GM20000 (cell line): ENCODE data around the gene TENM3.

ENCODE experiments used
- DNase-seq: peaks from one replicate; pipeline ENCODE4 v3.0.0; 2012; ENCODE audit warnings: low spot score
- CTCF ChIP-seq: IDR thresholded peaks from 2 replicates; pipeline ENCODE4 v1.5.1; 2012; ENCODE audit warnings: mild to moderate bottlenecking, control low read depth; ENCODE audit errors: extremely low read depth, missing control alignments

Gene TENM3

DNA sequence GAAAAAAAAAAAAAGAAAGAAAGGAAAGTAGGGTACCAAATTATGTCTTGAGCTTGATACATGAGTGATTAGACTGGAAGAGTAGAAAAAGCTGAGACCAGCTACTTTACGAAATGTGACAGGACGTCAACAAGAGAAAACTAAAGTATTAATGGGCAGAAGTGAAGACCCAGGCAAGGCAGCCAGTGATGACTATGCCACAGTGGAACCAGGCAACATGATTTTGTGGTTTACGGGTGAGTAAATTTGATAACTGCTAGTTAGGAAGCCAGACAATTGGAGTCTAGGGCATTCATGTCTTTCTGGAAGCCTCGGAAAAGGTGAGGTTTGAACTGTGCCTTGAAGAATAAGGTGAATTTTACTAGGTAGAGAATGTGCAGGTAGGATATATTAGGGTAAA lies 326.4 kb downstream of the TENM3 start:
- DNase-seq: no peak
- TF ChIP-seq CTCF: no peak

DNA sequence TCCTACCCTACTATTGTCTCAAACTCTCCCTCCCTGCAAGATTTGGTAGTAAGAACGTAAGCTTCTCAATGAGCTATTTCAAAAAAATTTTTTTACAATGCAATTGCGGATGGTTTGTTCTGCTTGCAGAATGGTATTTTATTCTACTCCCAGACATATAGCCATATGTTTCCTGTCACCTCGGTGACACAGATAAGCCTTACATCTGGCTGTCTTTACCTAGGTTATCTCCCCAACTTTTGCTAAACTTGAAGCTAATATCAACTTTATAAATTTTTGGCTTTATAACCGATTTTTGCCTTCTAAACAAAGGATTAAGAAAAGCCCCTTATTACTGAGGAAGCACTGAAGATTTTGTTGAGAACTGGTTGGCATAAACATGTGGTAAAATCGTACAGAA lies 331.5 kb downstream of the TENM3 start:
- no peak for TF ChIP-seq CTCF

GRCh38 chr4:182575225-182575624 lies 332.0 kb downstream of the TENM3 start:
- TF ChIP-seq CTCF: no peak
- DNase-seq: no peak

More for the DNA sequence above, 331.5 kb downstream of the TENM3 start:
- DNase-seq: no peak

DNA sequence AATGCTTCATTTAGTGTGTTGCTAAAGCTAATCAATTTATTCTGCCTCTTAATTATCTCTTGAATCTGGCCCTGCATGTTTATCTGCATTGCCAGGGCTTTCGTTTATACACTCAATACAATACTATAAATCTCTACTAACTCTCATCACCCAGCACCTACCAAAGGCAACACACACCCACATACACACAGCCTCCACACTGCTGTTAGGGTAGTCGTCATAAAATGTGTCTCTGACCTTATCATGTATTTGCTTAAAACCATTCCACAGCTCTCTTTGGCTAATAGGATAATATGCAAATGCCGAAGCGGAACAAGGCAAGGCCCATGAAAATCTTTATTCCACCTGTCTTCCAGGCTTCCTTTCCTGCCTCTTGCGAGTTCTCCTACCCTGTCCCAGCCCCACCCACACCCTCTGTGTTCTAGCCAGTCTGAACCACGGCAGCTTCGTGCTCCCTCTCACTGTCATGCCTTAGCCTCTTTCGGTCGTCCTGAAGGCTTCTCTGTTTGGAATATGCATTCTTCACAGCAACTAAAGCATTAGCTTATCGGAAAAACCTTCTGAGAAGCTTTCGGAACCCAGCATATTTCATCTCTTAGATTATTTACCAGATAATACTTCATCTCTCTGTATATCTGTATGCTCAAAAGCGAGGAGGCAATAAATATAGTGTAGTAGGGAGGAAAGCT lies 333.5 kb downstream of the TENM3 start:
- TF ChIP-seq CTCF: no peak
- DNase-seq: no peak

GRCh38 chr4:182577411-182577810 lies 334.2 kb downstream of the TENM3 start:
- TF ChIP-seq CTCF: no peak
- no peak for DNase-seq

GRCh38 chr4:182578402-182578801 lies 335.2 kb downstream of the TENM3 start:
- TF ChIP-seq CTCF: no peak
- DNase-seq: no peak

GRCh38 chr4:182582245-182582644 lies 339.0 kb downstream of the TENM3 start:
- no peak for TF ChIP-seq CTCF
- DNase-seq: no peak
